ENCODE data around the gene TLCD3B. TPM values are rescaled to one million over a fixed set of nuclear protein-coding genes. Genes with fewer than 3 reads are reported as not detected.

Gene TLCD3B
- total RNA-seq, 1 donor from 2014 or later = not detected

- no peak for DNase-seq (ENCODE audit: low spot score)
These were observed 42.6 kb downstream of the TLCD3B start for GRCh38 chr16:29988346-29989075.

GRCh38 chr16:29987371-29988085 lies 43.5 kb downstream of the TLCD3B start:
- no peak for DNase-seq (ENCODE audit: low spot score)

- DNase-seq (ENCODE audit: low spot score) = no peak
These were observed 44.1 kb downstream of the TLCD3B start for GRCh38 chr16:29986931-29987330.

- no peak for DNase-seq (ENCODE audit: low spot score)
These were observed 44.8 kb downstream of the TLCD3B start for GRCh38 chr16:29986231-29986630.

GRCh38 chr16:29985271-29985811 lies 45.7 kb downstream of the TLCD3B start:
- no peak for DNase-seq (ENCODE audit: low spot score)

GRCh38 chr16:29984764-29985147 lies 46.3 kb downstream of the TLCD3B start:
- no peak for DNase-seq (ENCODE audit: low spot score)

GRCh38 chr16:29984137-29984763 lies 46.8 kb downstream of the TLCD3B start:
- no peak for DNase-seq (ENCODE audit: low spot score)

- DNase-seq (ENCODE audit: low spot score) = no peak
These were observed 47.5 kb downstream of the TLCD3B start for GRCh38 chr16:29983420-29984136.

GRCh38 chr16:29982560-29983419 lies 48.3 kb downstream of the TLCD3B start:
- DNase-seq (ENCODE audit: low spot score) = no peak

GRCh38 chr16:29978564-29979270 lies 52.4 kb downstream of the TLCD3B start:
- DNase-seq (ENCODE audit: low spot score) = no peak

GRCh38 chr16:29978081-29978480 lies 53.0 kb downstream of the TLCD3B start:
- DNase-seq (ENCODE audit: low spot score) = no peak

- no peak for DNase-seq (ENCODE audit: low spot score)
These were observed 53.8 kb downstream of the TLCD3B start for GRCh38 chr16:29977063-29977825.

- DNase-seq (ENCODE audit: low spot score) = no peak
These were observed 55.1 kb downstream of the TLCD3B start for GRCh38 chr16:29975811-29976511.

- no peak for DNase-seq (ENCODE audit: low spot score)
These were observed 55.9 kb downstream of the TLCD3B start for GRCh38 chr16:29975134-29975538.

Other genes starting within 250 kb of the TLCD3B start
- 21.6 TPM for gene KIF22, start 240.5 kb downstream of the TLCD3B start, total RNA-seq
- gene MAZ, start 224.7 kb downstream of the TLCD3B start, total RNA-seq = 192 TPM
- gene PRRT2, start 219.1 kb downstream of the TLCD3B start, total RNA-seq = 20.8 TPM
- gene PAGR1, start 215.1 kb downstream of the TLCD3B start, total RNA-seq = 38.9 TPM
- gene MVP, start 210.8 kb downstream of the TLCD3B start, total RNA-seq = 253 TPM
- 110 TPM for gene CDIPT, start 168.0 kb downstream of the TLCD3B start, total RNA-seq
- gene SEZ6L2, start 131.7 kb downstream of the TLCD3B start, total RNA-seq = 113 TPM
- 94.5 TPM for gene ASPHD1, start 130.8 kb downstream of the TLCD3B start, total RNA-seq
- gene KCTD13, start 105.0 kb downstream of the TLCD3B start, total RNA-seq = 28.4 TPM
- 167 TPM for gene TMEM219, start 69.2 kb downstream of the TLCD3B start, total RNA-seq
- gene TAOK2, start 57.4 kb downstream of the TLCD3B start, total RNA-seq = 67.3 TPM
- 16.3 TPM for gene HIRIP3, start 35.7 kb downstream of the TLCD3B start, total RNA-seq
- gene INO80E, start 35.0 kb downstream of the TLCD3B start, total RNA-seq = 88.4 TPM
- gene DOC2A, start 20.2 kb downstream of the TLCD3B start, total RNA-seq = 18.8 TPM
- not detected for gene C16orf92, start 8.1 kb downstream of the TLCD3B start, total RNA-seq
- gene ALDOA, start 34.5 kb upstream of the TLCD3B start, total RNA-seq = 1,422 TPM
- gene PPP4C, start 44.7 kb upstream of the TLCD3B start, total RNA-seq = 95.3 TPM
- gene TBX6, start 60.7 kb upstream of the TLCD3B start, total RNA-seq = 3.7 TPM
- gene YPEL3, start 64.9 kb upstream of the TLCD3B start, total RNA-seq = 81.7 TPM
- gene GDPD3, start 82.3 kb upstream of the TLCD3B start, total RNA-seq = 11.2 TPM
- 109 TPM for gene MAPK3, start 91.9 kb upstream of the TLCD3B start, total RNA-seq
- 58.5 TPM for gene CORO1A, start 152.3 kb upstream of the TLCD3B start, total RNA-seq
- gene BOLA2B, start 162.4 kb upstream of the TLCD3B start, total RNA-seq = 59.4 TPM
- 70.4 TPM for gene SLX1A, start 162.6 kb upstream of the TLCD3B start, total RNA-seq
- gene SULT1A3, start 168.0 kb upstream of the TLCD3B start, total RNA-seq = 19.4 TPM
- gene NPIPB13, start 217.2 kb upstream of the TLCD3B start, total RNA-seq = 12.5 TPM

Data from mucosa of gallbladder (tissue), 1 donor.